ENCODE data around the gene MIB1.

The MIB1 gene

DNA sequence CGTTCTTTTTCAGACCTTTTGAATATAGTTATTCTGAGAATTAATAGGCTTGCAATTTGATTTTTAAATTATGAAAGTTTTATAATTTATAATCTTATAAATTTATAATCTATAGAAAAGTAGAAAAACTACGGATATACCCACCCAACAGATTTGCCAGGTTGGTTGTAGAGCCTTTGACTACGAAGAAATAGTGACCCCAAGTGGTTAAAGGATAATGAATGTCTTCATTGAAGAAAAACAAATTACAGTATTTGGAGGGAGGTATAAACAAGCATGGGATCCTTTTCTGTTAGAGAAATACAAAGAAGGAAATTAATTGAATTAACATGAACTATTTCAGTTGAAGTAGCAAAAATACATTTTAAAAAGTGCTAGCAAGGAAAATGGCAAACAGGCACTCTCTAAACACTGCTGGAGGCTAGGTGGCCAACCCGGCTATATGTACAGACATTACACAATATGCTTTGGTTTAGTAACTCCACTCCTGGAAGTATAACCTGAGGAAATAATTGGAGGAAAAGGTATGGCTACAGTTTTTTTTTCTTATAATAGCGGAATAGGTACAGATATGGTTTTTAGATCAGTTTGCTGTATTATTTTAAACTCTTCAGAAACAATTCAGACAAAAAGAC lies 110.9 kb downstream of the MIB1 start:
- H3K9me3 ChIP-seq: no peaks in the 10 kb centered on the region
- peak; percentile 23; the same call in 1 of the 2 replicates for TF ChIP-seq CTCF (IDR thresholded peaks at IDR 0.05; ENCODE audit: low read depth, low read length)
- DNase-seq: no peak
- H3K36me3 ChIP-seq: no peaks in the 10 kb centered on the region
- no peaks in the 10 kb centered on the region for H3K27me3 ChIP-seq
- no peak overlapping the region for H3K4me3 ChIP-seq (ENCODE audit: low read depth, low read length)
- H3K4me1 ChIP-seq: no peaks in the 10 kb centered on the region

DNA sequence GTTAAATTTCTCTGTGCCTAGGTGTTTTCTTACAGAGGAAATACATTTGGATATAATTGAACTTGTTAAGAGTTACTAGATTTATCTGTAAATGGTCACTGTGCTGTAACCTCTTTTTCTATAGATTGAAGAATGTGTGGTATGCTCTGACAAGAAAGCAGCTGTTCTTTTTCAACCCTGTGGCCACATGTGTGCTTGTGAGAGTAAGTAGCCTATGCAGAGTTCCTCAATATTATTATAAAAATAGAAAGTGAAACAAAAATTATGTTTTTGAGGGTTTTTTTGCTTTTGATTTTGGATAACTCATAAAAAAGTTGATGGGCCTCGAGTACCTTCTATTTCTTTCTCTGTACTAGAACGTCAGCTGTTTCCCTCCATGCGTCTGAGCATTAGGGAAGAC lies 112.4 kb downstream of the MIB1 start:
- H3K27me3 ChIP-seq: no peaks in the 10 kb centered on the region
- DNase-seq: no peak
- no peak overlapping the region for H3K4me3 ChIP-seq (ENCODE audit: low read depth, low read length)
- H3K36me3 ChIP-seq: no peaks in the 10 kb centered on the region
- H3K9me3 ChIP-seq: no peaks in the 10 kb centered on the region
- H3K4me1 ChIP-seq: no peaks in the 10 kb centered on the region
- no peak for TF ChIP-seq CTCF (IDR thresholded peaks at IDR 0.05; ENCODE audit: low read depth, low read length)

DNA sequence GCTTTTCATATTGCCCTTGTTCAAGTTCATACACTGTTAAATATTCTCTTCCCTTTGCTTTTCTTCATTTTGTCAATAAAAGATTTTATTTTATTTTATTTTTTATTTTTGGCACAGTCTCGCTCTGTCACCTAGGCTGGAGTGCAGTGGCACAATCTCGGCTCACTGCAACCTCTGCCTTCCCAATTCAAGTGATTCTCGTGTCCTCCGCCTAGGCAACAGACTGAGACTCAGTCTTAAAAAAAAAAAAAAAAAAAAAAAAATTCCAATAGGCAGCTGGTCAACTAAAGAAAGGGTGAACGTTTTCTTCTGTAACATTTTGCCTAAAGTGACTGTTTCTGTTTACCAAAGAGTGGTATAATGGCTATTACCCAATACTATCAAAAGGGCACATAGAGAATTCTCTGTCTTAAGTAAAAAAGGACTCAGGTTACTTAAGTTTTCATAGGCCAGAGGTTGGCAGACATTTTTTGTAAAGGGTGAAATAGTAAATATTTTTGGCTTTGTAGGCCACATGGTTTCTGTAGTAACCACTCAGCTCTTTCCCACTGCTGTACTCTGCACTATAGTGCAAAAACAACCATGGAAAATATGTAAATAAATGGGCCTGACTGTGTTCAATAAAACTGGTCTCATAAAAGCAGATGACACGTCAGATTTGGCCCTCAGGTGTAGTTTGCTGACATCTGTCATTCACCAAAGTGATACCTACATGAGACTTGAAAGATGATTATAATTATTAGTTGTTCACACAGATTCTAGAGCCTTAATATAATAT lies 113.4 kb downstream of the MIB1 start:
- H3K27me3 ChIP-seq: no peaks in the 10 kb centered on the region
- no peak for DNase-seq
- no peak for TF ChIP-seq CTCF (IDR thresholded peaks at IDR 0.05; ENCODE audit: low read depth, low read length)
- H3K4me1 ChIP-seq: no peaks in the 10 kb centered on the region
- no peaks in the 10 kb centered on the region for H3K9me3 ChIP-seq
- no peaks in the 10 kb centered on the region for H3K36me3 ChIP-seq
- H3K4me3 ChIP-seq (ENCODE audit: low read depth, low read length): no peak overlapping the region

GRCh38 chr18:21855432-21855831 lies 114.8 kb downstream of the MIB1 start:
- no peak for TF ChIP-seq CTCF (IDR thresholded peaks at IDR 0.05; ENCODE audit: low read depth, low read length)
- Histone ChIP-seq H3K36me3 (no peaks in the 10 kb centered on the region), H3K9me3 (no peaks in the 10 kb centered on the region)

DNA sequence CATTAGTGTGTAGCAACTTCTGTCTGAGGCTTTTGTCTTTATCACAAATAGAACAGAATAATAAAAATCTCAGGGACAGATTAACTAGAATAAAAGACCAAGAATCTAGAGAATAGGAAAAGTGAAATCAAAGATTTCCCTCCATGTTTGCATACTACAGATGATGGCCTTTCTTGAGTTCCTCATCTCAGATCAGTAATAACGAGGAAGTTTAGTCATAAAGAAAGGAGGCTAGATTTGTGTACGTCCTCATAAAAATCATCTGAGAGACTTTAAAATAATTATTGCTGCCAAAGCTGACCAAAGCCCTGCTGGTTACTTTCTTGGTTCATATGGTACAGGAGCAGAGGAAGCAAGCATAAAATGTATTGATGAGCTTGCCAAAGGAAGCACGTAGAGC lies 117.3 kb downstream of the MIB1 start:
- Histone ChIP-seq H3K4me1 (no peaks in the 10 kb centered on the region), H3K9me3 (no peaks in the 10 kb centered on the region), H3K36me3 (no peaks in the 10 kb centered on the region), H3K4me3 (ENCODE audit: low read depth, low read length) (no peak overlapping the region), H3K27me3 (no peaks in the 10 kb centered on the region)
- TF ChIP-seq CTCF (IDR thresholded peaks at IDR 0.05; ENCODE audit: low read depth, low read length): no peak
- no peak for DNase-seq

More at GRCh38 chr18:21855432-21855831, 114.8 kb downstream of the MIB1 start:
- no peaks in the 10 kb centered on the region for H3K4me1 ChIP-seq
- no peaks in the 10 kb centered on the region for H3K27me3 ChIP-seq
- DNase-seq: no peak
- H3K4me3 ChIP-seq (ENCODE audit: low read depth, low read length): no peak overlapping the region

- TF ChIP-seq CTCF (IDR thresholded peaks at IDR 0.05; ENCODE audit: low read depth, low read length): no peak
These were observed 118.0 kb downstream of the MIB1 start for GRCh38 chr18:21858544-21858943.

More at GRCh38 chr18:21858544-21858943, 118.0 kb downstream of the MIB1 start:
- DNase-seq: no peak
- Histone ChIP-seq H3K36me3 (no peaks in the 10 kb centered on the region), H3K27me3 (no peaks in the 10 kb centered on the region), H3K4me1 (no peaks in the 10 kb centered on the region), H3K4me3 (ENCODE audit: low read depth, low read length) (no peak overlapping the region), H3K9me3 (no peaks in the 10 kb centered on the region)
